Adrenal gland (tissue), 12 donors: ENCODE data around the gene SGO2. TPM values are rescaled to one million over a fixed set of nuclear protein-coding genes. Genes with fewer than 3 reads are reported as not detected.
A peak's percentile ranks its signal among the peaks of the same experiment; 100 is the strongest.

Experiments used
- DNase-seq, 7 donors: peaks; one replicate each; pipeline ENCODE4 v3.0.0-alpha.2; 2019 to 2020
- H3K27ac ChIP-seq, 5 donors: fragments of 200-600 bp; sonication (generic) in 4 of 5; 1 replicate in 3 of 5; 2 replicates in 2 of 5; pipeline versions ENCODE4 v1.5.1 to v1.8.0; 2016 to 2020; ENCODE audit warnings: mild to moderate bottlenecking in 1 of 5
- H3K27me3 ChIP-seq: fragments of 200-600 bp; 2 replicates; pipeline ENCODE4 v1.8.0; 2021
- H3K36me3 ChIP-seq, 2 donors: fragments of 200-600 bp; replicated peaks in 1 of 2; 1 replicate in 1 of 2; 2 replicates in 1 of 2; pipeline versions ENCODE4 v1.5.1 to v1.8.0; 2018 to 2022
- H3K4me1 ChIP-seq, 2 donors: fragments of 200-600 bp; replicated peaks in 1 of 2; 1 replicate in 1 of 2; 2 replicates in 1 of 2; pipeline versions ENCODE4 v1.5.1 to v1.8.0; 2018 to 2021
- H3K4me3 ChIP-seq, 4 donors: fragments of 200-600 bp; sonication (generic) in 3 of 4; one replicate each; pipeline ENCODE4 v1.5.1; 2016 to 2018
- H3K9me3 ChIP-seq, 3 donors: fragments of 200-600 bp; sonication (generic) in 1 of 3; replicated peaks in 1 of 3; 1 replicate in 2 of 3; 2 replicates in 1 of 3; pipeline versions ENCODE4 v1.5.1 to v1.8.0; 2016 to 2021
- CTCF ChIP-seq, 6 experiments: fragments of 450-650 bp in 4 of 6; fragments of 200-600 bp in 2 of 6; sonication (generic) in 1 of 6; IDR thresholded peaks; 1 replicate in 5 of 6; 2 replicates in 1 of 6; pipeline versions ENCODE4 v1.5.1 to v1.8.0; 2016 to 2021; ENCODE audit warnings: antibody characterized with exemption in 6 of 6, mild to moderate bottlenecking in 2 of 6, moderate library complexity in 1 of 6
- POLR2A ChIP-seq, 2 donors: fragments of 450-650 bp; IDR thresholded peaks; one replicate each; pipeline ENCODE4 v1.6.1; 2017; ENCODE audit warnings: antibody characterized with exemption in 2 of 2, mild to moderate bottlenecking in 2 of 2, moderate library complexity in 1 of 2
- WGBS, 4 donors: extraction: QIAGEN DNeasy Blood & Tissue Kit in 2 of 4; methylation state at CpG; one replicate each; pipeline versions ENCODE4 v1.1.5 to v1.1.7; 2013 to 2017; 5-methylcytosine and 5-hydroxymethylcytosine counted together
- intact Hi-C, 2 donors: fragments of 100-400 bp; cut with DNase I; formaldehyde crosslinking; loops; one replicate each; pipeline versions ENCODE4 v1.14.1 to v1.15.0; 2022 to 2023
- polyA plus RNA-seq, 3 donors: library from polyadenylated mRNA; stranded (reverse); fragments of 200-250 nt in 2 of 3; fragments of 350-450 nt in 1 of 3; fragmentation: Illumina TruSeq in 1 of 3; extraction: RNeasy Lipid Tissue Mini Kit (QIAGEN cat#74804) in 1 of 3; gene quantifications; one replicate each; pipeline ENCODE4 v1.2.3, GENCODE V29; 2013 to 2014
- total RNA-seq, 9 donors: library from RNA; depleted of rRNA in 4 of 9; stranded (reverse); fragments of >200 nt in 4 of 9; fragments of 120-200 nt in 1 of 9; fragmentation: NEBNext Ultra II Directional in 1 of 9; extraction: Animal tissue kit (Norgen Biotek cat#: 25700) in 1 of 9; gene quantifications; one replicate each; pipeline versions ENCODE4 v1.1.0 to v1.2.4, GENCODE V29; 2013 to 2023
- donor health status: healthy with polysubstance abuse.
- donor health status: Bipolar disorder and iron deficiency.
- donor health status: DM: yes; HTN: yes; CAD: no.
- donor health status: DM: no; HTN: no; CAD: no.
- donor health status: DM: no; HTN: no; CAD: no.
- donor health status: DM: yes; HTN: yes; CAD: no.

SGO2 gene
- total and polyA plus RNA-seq, 12 donors = 0.27 to 7.1 (median 1.7) TPM

- TF ChIP-seq CTCF (IDR thresholded peaks at IDR 0.05) (no peak), POLR2A (IDR thresholded peaks at IDR 0.05) (no peak)
- WGBS, 4 donors = 55 to 97% (median 72%) methylated on average over 2 to 3 of the region's 3 CpGs
- Histone ChIP-seq H3K36me3 (peaks cover 0 to 60% of the 10 kb centered on the region in 2 donors), H3K4me3 (no peak overlapping the region), H3K27me3 (no peaks in the 10 kb centered on the region), H3K27ac (peak overlapping the region in 1 of 5 donors; percentile 58), H3K9me3 (no peaks in the 10 kb centered on the region), H3K4me1 (peaks cover 25 to 57% of the 10 kb centered on the region in 2 donors)
- no peak for DNase-seq
- intact Hi-C loops = no loop called here
Observed at GRCh38 chr2:200595913-200596312, 69.9 kb downstream of the SGO2 start.

- Histone ChIP-seq H3K4me1 (peaks cover 16 to 47% of the 10 kb centered on the region in 2 donors), H3K36me3 (peaks cover 0 to 65% of the 10 kb centered on the region in 2 donors), H3K4me3 (no peak overlapping the region), H3K27ac (peak overlapping the region in 1 of 5 donors; percentile 58), H3K27me3 (no peaks in the 10 kb centered on the region), H3K9me3 (no peaks in the 10 kb centered on the region)
- no peak for TF ChIP-seq CTCF (IDR thresholded peaks at IDR 0.05)
- no peak for TF ChIP-seq POLR2A (IDR thresholded peaks at IDR 0.05)
- intact Hi-C loops = no loop called here
- WGBS, 4 donors = 78 to 87% (median 85%) methylated on average over 5 of the region's 5 CpGs
- DNase-seq = no peak
Observed at GRCh38 chr2:200596774-200597570, 71.0 kb downstream of the SGO2 start.

GRCh38 chr2:200599206-200599605 is 73.2 kb downstream of the SGO2 start:
- intact Hi-C loops = no loop called here
- 91 to 96% (median 94%) methylated on average over 3 of the region's 3 CpGs for WGBS, 4 donors
- H3K27me3 ChIP-seq = no peaks in the 10 kb centered on the region
- peaks cover 9 to 37% of the 10 kb centered on the region in 2 donors for H3K4me1 ChIP-seq
- peak overlapping the region in 1 of 5 donors; percentile 46 for H3K27ac ChIP-seq
- no peak for TF ChIP-seq POLR2A (IDR thresholded peaks at IDR 0.05)
- no peak for TF ChIP-seq CTCF (IDR thresholded peaks at IDR 0.05)
- no peaks in the 10 kb centered on the region for H3K9me3 ChIP-seq
- DNase-seq = no peak
- H3K36me3 ChIP-seq = peaks cover 0 to 88% of the 10 kb centered on the region in 2 donors
- no peak overlapping the region for H3K4me3 ChIP-seq

GRCh38 chr2:200600549-200601225 is 74.7 kb downstream of the SGO2 start:
- H3K27me3 ChIP-seq = no peaks in the 10 kb centered on the region
- H3K4me3 ChIP-seq = no peak overlapping the region
- TF ChIP-seq CTCF (IDR thresholded peaks at IDR 0.05) (no peak), POLR2A (IDR thresholded peaks at IDR 0.05) (no peak)
- H3K27ac ChIP-seq = peak overlapping the region in 4 of 5 donors; percentile 41 to 72 (median 57)
- intact Hi-C loops = no loop called here
- H3K9me3 ChIP-seq = no peaks in the 10 kb centered on the region
- 45 to 56% (median 49%) methylated on average over 7 of the region's 7 CpGs for WGBS, 4 donors
- no peak for DNase-seq
- peaks cover 9 to 35% of the 10 kb centered on the region in 2 donors for H3K4me1 ChIP-seq
- peaks cover 0 to 93% of the 10 kb centered on the region in 2 donors for H3K36me3 ChIP-seq
